B cell (primary cell): ENCODE data around the gene ZDHHC21.

ENCODE experiments used
- CTCF ChIP-seq: fragments of 200-600 bp; IDR thresholded peaks from one replicate; pipeline ENCODE4 v1.8.0; 2022; ENCODE audit warnings: antibody characterized with exemption, mild to moderate bottlenecking
- EZH2 ChIP-seq: IDR thresholded peaks from 2 replicates; pipeline ENCODE4 v1.6.1; 2012; ENCODE audit warnings: borderline replicate concordance, low read depth, mild to moderate bottlenecking, moderate library complexity, low read length; ENCODE audit not compliant: insufficient read depth, poor library complexity, severe bottlenecking

- TF ChIP-seq CTCF, result no peak
- TF ChIP-seq EZH2, result no peak
These were observed 37.2 kb upstream of the ZDHHC21 start for GRCh38 chr9:14730461-14730898.
